Measurements from ENCODE around the gene POMGNT2.
"Not testable (repeated sequence)": the region's sequence is repeated elsewhere in the genome, so short reads cannot be mapped to it uniquely, and the experiment has no call there.

POMGNT2 gene

DNA sequence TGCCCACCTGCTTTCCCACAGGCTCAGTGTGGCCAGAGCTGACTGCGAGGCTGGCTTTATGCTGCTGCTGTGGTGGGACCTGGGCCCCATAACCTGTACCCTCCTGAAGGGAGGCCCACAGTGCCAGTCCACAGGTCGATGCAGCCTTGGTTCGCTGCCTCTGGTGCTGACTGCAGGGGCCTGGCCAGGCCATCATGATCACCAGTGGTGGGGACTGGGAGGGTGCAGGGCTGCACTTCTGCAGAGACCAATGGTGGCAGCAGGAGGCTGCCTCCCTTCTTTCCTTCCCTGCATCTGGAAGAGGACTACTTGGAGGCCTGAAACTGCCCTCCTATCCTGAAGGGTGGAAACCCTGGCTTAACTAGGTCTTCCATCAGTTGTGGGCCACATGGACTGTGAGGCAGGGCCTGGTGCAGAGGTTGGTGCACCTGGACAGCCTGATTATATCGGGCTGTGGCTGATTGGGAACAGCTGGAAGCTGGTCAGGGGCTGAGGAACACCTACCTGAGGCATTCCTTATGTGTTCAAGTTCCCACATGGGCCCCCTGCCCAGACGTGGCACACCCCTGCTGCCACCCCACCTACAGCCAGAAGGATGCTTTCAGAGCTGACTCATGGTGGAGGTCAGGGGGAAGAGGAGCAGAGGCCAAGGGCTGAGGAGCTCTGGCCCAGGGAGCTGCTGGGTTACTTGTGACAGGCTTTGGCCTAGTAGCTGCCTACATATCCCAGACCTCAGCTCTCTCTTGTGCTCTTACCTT lies 29.8 kb downstream of the POMGNT2 start:
- DNase-seq = no peak

GRCh38 chr3:43074901-43075689 lies 30.8 kb downstream of the POMGNT2 start:
- DNase-seq = no peak

- DNase-seq = no peak
Measured at GRCh38 chr3:43074482-43074881, 31.4 kb downstream of the POMGNT2 start.

GRCh38 chr3:43073836-43074220 lies 32.1 kb downstream of the POMGNT2 start:
- DNase-seq = no peak

- no peak for DNase-seq
Measured at GRCh38 chr3:43073116-43073835, 32.6 kb downstream of the POMGNT2 start.

GRCh38 chr3:43072361-43072760 lies 33.5 kb downstream of the POMGNT2 start:
- DNase-seq = peak; percentile 9

GRCh38 chr3:43071313-43071893 lies 34.5 kb downstream of the POMGNT2 start:
- peak; percentile 20 for DNase-seq

- DNase-seq = not testable (repeated sequence)
Measured at GRCh38 chr3:43070670-43071069, 35.2 kb downstream of the POMGNT2 start.

DNA sequence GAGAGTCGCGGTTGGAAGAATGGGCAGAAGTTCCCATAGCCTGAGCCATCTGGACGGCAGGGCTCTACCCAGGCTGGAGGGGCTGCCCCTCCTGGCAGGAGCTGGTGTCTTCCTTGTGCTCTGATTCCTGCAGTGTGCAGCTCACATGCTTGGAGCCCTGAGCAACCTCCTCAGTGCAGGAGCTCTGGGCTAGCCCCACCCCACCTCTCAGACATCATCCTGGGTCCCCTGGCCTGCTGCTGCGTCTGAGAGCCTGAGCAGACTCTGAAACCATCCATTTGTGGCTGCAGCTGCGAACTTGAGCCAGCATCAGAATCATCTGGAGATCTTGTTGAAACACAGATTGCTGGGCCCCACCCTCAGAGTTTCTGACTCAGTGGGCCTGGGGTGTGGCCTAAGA lies 42.8 kb downstream of the POMGNT2 start:
- peak; percentile 25 for DNase-seq

DNA sequence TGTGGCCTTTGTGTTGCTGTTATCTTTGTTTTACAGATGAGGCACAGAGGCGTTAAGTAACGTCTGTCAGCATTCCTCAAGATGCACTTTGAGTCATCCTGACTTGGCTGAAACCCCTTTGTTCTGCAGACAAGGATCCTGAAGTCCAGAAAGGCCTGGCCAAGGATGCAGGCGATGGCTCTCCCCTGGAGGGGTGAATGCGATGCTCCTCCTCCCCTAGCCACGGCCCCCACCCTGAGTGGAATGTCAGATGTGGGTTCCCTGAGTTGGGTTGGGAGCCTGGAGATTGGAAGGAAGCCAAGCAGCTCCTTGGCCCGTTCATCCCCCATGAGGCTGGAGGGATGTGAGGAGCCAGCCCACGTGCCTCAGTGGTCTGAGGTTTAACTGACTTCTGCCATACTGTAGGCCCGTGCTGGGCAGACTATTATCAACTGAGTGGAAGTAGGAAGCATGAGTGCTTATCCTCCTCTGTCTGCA lies 43.3 kb downstream of the POMGNT2 start:
- no peak for DNase-seq

DNA sequence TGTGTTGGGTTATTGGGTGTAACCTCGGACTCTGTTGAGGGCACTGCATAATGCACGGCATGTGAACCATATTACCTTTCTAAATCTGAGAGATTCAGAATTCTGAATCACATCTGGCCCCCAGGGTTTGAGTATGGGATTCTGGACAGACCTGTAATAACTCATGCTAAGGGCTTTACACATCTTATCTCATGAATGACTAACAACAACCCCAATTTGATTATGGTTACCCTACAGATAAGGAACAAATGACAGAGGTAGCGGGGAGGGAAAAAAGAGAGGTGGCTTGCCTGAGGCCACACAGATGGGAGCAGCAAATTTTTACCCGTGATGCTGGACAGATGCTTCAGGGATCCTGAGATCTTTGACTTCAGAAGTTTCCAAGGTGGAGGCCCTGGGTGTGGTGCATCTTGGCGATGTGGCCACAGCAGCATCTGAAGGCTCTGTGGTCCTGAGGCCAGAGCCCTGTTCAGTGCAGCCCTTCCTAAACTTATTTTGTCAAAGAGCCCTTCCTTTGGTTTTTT lies 43.8 kb downstream of the POMGNT2 start:
- DNase-seq = no peak

- DNase-seq = peak; percentile 35
Measured at GRCh38 chr3:43061101-43061895, 44.6 kb downstream of the POMGNT2 start.

GRCh38 chr3:43059456-43059855 lies 46.4 kb downstream of the POMGNT2 start:
- no peak for DNase-seq

GRCh38 chr3:43055806-43056770 lies 49.8 kb downstream of the POMGNT2 start:
- DNase-seq = peak; percentile 24

- peak; percentile 24 for DNase-seq
Measured at GRCh38 chr3:43055393-43055792, 50.5 kb downstream of the POMGNT2 start.

DNA sequence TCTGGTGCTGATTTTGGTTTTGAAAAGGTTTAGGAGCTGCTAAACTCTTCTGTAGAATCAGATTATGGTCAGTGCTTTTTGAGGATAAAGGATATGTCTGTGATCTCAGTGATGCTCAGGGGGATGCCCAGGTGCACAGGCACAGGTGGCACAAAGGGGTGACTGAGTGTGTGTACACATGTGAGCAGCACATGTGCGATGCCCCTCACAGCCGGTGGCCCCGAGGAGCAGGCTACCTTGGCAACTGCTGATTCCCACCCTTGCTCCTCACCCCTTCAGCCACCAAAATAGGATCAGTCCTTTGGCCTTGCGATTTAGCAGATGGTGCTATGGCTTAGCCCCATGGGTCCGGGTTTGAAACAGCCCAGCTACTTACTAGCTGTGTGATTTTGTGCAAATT lies 51.1 kb downstream of the POMGNT2 start:
- no peak for DNase-seq

DNA sequence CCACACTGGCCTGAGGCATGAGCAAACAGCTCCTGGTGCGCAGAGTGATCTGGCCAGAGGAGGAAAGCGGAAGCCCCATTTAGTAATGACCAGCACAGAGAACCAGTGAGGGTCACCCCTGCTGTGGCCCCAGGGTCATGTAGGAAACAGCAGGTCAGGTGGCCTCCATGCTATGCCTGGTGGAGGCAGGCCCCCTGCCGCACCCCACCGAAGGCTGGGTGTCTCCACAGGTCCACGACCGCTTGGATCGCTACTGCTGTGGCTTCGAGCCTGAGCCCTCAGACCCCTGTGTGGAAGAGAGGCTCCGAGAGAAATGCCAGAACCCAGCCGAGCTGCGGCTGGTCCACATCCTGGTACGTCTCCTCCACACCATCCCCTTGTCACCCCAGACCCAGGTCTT lies 52.6 kb downstream of the POMGNT2 start:
- no peak for DNase-seq

- no peak for DNase-seq
Measured at GRCh38 chr3:43048470-43048869, 57.4 kb downstream of the POMGNT2 start.

DNA sequence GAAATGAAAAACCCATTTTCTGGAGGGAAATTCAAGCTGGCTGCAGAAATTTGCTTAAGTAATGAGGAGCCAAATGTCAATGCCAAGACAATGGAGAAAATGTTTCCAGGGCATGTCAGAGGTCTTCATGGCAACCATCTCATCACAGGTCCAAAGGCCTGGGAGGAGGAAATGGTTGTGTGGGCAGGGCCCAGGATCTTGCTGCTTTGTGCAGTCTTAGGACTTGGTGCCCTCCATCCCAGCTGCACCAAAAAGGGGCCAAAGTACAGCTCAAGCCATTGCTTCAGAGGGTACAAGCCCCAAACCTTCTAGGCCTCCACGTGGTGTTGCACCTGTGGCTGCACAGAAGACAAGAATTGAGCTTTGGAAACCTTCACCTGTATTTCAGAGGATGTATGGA lies 59.3 kb downstream of the POMGNT2 start:
- DNase-seq = no peak

DNA sequence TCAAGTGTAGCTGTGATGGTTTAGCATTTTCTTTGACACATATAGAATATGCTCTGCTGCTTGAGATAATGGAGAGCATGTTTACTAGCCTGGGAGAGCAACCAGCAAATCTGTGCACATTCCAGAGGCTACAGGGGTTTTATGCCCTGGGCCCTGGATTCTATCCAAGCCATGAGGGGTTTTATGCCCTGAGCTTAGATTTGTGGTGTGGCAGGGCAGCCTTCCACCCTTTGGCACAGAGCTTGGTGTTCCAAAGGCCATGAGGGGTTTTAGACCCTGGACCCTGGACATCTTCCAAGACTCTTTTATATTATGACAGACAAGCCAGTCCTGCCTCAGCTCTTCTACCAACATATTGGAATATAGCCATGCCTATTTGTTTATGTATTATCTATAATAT lies 60.8 kb downstream of the POMGNT2 start:
- not testable (repeated sequence) for DNase-seq

DNA sequence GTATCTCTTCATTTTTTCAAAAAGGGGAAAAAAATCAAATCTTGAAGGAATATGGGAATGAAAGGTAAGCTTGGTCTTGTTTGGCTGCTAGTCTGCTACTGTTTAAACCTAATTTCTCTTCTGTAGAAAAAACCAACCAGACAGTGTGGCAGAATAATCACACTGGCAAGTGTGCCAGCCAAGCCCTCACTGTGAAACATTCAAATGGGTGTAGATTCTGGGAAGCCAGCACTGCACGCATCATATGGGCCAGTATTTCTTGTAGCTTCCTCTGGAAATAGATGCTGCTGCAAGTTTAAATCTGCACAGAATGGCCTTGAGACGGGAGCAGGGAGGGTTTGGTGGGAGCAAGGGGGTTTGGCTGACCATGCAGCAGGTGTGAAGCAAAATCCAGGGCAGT lies 62.1 kb downstream of the POMGNT2 start:
- no peak for DNase-seq

All from right forelimb (tissue), 1 donor.